ENCODE measurements around the gene GPATCH8.
A peak's percentile ranks its signal among the peaks of the same experiment; 100 is the strongest.

GPATCH8 gene

GRCh38 chr17:44541884-44542581 is 38.8 kb upstream of the GPATCH8 start:
- 0 out of 2 replicates have a peak, but pooled peaks have one; percentile 24 for TF ChIP-seq NFIC (IDR thresholded peaks at IDR 0.05)
- no peak for TF ChIP-seq TEAD4 (IDR thresholded peaks at IDR 0.05)

DNA sequence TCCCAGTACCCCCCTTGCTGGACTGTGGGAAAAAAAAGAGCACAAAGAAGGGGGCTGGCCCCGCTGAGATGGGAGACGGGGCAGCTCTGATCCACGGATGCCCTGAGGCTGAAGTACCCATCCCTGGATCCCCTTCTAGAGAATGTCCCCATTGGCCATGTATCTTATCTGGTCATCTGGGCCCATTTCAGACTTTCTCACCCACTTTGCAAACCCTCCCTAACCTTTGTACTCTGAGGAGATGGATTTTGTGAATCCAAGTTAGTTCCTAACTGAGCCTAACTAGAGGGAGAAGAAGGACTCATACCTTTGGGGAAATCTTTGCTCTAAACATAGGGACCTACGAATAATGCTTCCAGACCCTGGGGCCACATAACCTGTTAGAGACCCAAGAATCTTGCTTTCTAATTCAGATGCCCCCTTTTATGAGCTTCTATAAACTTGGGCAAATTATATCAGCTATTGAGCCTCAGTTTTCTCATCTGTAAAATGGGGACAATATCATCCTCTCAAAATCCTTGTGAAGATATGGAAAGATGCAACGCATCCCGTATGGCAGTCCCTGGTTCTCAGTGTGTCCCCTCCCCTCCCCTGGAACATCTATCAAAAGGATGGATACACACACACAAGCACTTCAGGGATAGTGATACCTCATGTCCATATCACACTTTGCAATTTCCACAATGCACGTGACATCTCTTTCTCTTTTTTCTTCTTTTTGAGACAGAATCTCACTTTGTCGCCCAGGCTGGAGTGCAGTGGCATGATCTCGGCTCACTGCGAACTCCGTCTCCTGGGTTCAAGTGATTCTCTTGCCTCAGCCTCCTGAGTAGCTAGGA is 37.3 kb upstream of the GPATCH8 start:
- TF ChIP-seq YY1 (IDR thresholded peaks at IDR 0.05; ENCODE audit: low read depth) (no peak), FOXM1 (IDR thresholded peaks at IDR 0.05; ENCODE audit: borderline replicate concordance, low read depth) (no peak), ZBTB7A (IDR thresholded peaks at IDR 0.05; ENCODE audit: low read depth) (no peak), CREB1 (IDR thresholded peaks at IDR 0.05; ENCODE audit: low read depth) (no peak), TAF1 (IDR thresholded peaks at IDR 0.05; ENCODE audit: low read depth) (no peak)

GRCh38 chr17:44539673-44540072 is 36.5 kb upstream of the GPATCH8 start:
- TF ChIP-seq MAX (IDR thresholded peaks at IDR 0.05) (no peak), NFIC (IDR thresholded peaks at IDR 0.05) (no peak), EP300 (IDR thresholded peaks at IDR 0.05; ENCODE audit: borderline replicate concordance) (no peak), TEAD4 (IDR thresholded peaks at IDR 0.05) (no peak)
- TF ChIP-seq, protein P1, sequence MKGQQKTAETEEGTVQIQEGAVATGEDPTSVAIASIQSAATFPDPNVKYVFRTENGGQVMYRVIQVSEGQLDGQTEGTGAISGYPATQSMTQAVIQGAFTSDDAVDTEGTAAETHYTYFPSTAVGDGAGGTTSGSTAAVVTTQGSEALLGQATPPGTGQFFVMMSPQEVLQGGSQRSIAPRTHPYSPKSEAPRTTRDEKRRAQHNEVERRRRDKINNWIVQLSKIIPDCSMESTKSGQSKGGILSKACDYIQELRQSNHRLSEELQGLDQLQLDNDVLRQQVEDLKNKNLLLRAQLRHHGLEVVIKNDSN (IDR thresholded peaks at IDR 0.05) = no peak

GRCh38 chr17:44536090-44536953 is 33.1 kb upstream of the GPATCH8 start:
- no peak for TF ChIP-seq RAD21 (IDR thresholded peaks at IDR 0.05; ENCODE audit: low read depth)
- no peak for TF ChIP-seq CREB1 (IDR thresholded peaks at IDR 0.05; ENCODE audit: low read depth)
- TF ChIP-seq EGR1 (IDR thresholded peaks at IDR 0.05) = no peak
- no peak for TF ChIP-seq TAF1 (IDR thresholded peaks at IDR 0.05; ENCODE audit: low read depth)
- TF ChIP-seq ZBTB7A (IDR thresholded peaks at IDR 0.05; ENCODE audit: low read depth) = no peak
- TF ChIP-seq TCF12 (IDR thresholded peaks at IDR 0.05; ENCODE audit: low read depth) = no peak
- TF ChIP-seq TEAD4 (IDR thresholded peaks at IDR 0.05) = no peak

GRCh38 chr17:44533533-44534246 is 30.5 kb upstream of the GPATCH8 start:
- peak; percentile 100 for TF ChIP-seq RAD21 (IDR thresholded peaks at IDR 0.05; ENCODE audit: low read depth)
- TF ChIP-seq EGR1 (IDR thresholded peaks at IDR 0.05) = no peak
- no peak for TF ChIP-seq REST (IDR thresholded peaks at IDR 0.05; ENCODE audit: low read depth)
- TF ChIP-seq FOXM1 (IDR thresholded peaks at IDR 0.05; ENCODE audit: borderline replicate concordance, low read depth) = no peak
- TF ChIP-seq YY1 (IDR thresholded peaks at IDR 0.05; ENCODE audit: low read depth) = no peak
- no peak for TF ChIP-seq ZBTB7A (IDR thresholded peaks at IDR 0.05; ENCODE audit: low read depth)
- TF ChIP-seq, protein P1 (IDR thresholded peaks at IDR 0.05) = no peak
- TF ChIP-seq CREB1 (IDR thresholded peaks at IDR 0.05; ENCODE audit: low read depth) = no peak
- TF ChIP-seq TCF12 (IDR thresholded peaks at IDR 0.05; ENCODE audit: low read depth) = peak; percentile 50
- no peak for TF ChIP-seq TAF1 (IDR thresholded peaks at IDR 0.05; ENCODE audit: low read depth)
- TF ChIP-seq EP300 (IDR thresholded peaks at IDR 0.05; ENCODE audit: borderline replicate concordance) = no peak
- peak; percentile 75; the same call in 1 of the 2 replicates for TF ChIP-seq MAX (IDR thresholded peaks at IDR 0.05)
- no peak for TF ChIP-seq NFIC (IDR thresholded peaks at IDR 0.05)
- no peak for TF ChIP-seq TEAD4 (IDR thresholded peaks at IDR 0.05)
- no peak for TF ChIP-seq CEBPB (IDR thresholded peaks at IDR 0.05)

GRCh38 chr17:44530896-44531418 is 27.8 kb upstream of the GPATCH8 start:
- TF ChIP-seq EGR1 (IDR thresholded peaks at IDR 0.05) (no peak), TEAD4 (IDR thresholded peaks at IDR 0.05) (no peak), EP300 (IDR thresholded peaks at IDR 0.05; ENCODE audit: borderline replicate concordance) (no peak), YY1 (IDR thresholded peaks at IDR 0.05; ENCODE audit: low read depth) (no peak), ZBTB7A (IDR thresholded peaks at IDR 0.05; ENCODE audit: low read depth) (no peak), REST (IDR thresholded peaks at IDR 0.05; ENCODE audit: low read depth) (no peak), FOXM1 (IDR thresholded peaks at IDR 0.05; ENCODE audit: borderline replicate concordance, low read depth) (no peak), TAF1 (IDR thresholded peaks at IDR 0.05; ENCODE audit: low read depth) (no peak), RAD21 (IDR thresholded peaks at IDR 0.05; ENCODE audit: low read depth) (no peak), CEBPB (IDR thresholded peaks at IDR 0.05) (no peak), CREB1 (IDR thresholded peaks at IDR 0.05; ENCODE audit: low read depth) (no peak), NFIC (IDR thresholded peaks at IDR 0.05) (no peak), MAX (IDR thresholded peaks at IDR 0.05) (no peak), TCF12 (IDR thresholded peaks at IDR 0.05; ENCODE audit: low read depth) (no peak)
- TF ChIP-seq, protein P1 (IDR thresholded peaks at IDR 0.05) = no peak

All from Ishikawa (cell line).